Ishikawa (cell line): ENCODE results near the gene PLIN4.

Source experiments
- CEBPB ChIP-seq: IDR thresholded peaks from 2 replicates; pipeline ENCODE4 v1.6.1; 2012
- CREB1 ChIP-seq: IDR thresholded peaks from 2 replicates; pipeline ENCODE4 v1.6.1; 2012; ENCODE audit warnings: low read depth
- EGR1 ChIP-seq: IDR thresholded peaks from 2 replicates; pipeline ENCODE4 v1.6.1; 2012
- EP300 ChIP-seq: IDR thresholded peaks from 2 replicates; pipeline ENCODE4 v1.6.1; 2012; ENCODE audit warnings: borderline replicate concordance
- FOXM1 ChIP-seq: IDR thresholded peaks from 2 replicates; pipeline ENCODE4 v1.6.1; 2012; ENCODE audit warnings: low read depth, borderline replicate concordance
- NFIC ChIP-seq: IDR thresholded peaks from 2 replicates; pipeline ENCODE4 v1.6.1; 2012
- RAD21 ChIP-seq: IDR thresholded peaks from 2 replicates; pipeline ENCODE4 v1.6.1; 2012; ENCODE audit warnings: low read depth
- TAF1 ChIP-seq: IDR thresholded peaks from 2 replicates; pipeline ENCODE4 v1.6.1; 2012; ENCODE audit warnings: low read depth, mild to moderate bottlenecking
- TCF12 ChIP-seq: IDR thresholded peaks from 2 replicates; pipeline ENCODE4 v1.6.1; 2012; ENCODE audit warnings: low read depth
- TEAD4 ChIP-seq: IDR thresholded peaks from 2 replicates; pipeline ENCODE4 v1.6.1; 2012
- YY1 ChIP-seq: IDR thresholded peaks from 2 replicates; pipeline ENCODE4 v1.6.1; 2012; ENCODE audit warnings: low read depth
- ZBTB7A ChIP-seq: IDR thresholded peaks from 2 replicates; pipeline ENCODE4 v1.6.1; 2012; ENCODE audit warnings: low read depth
- TF ChIP-seq, protein P1 (sequence below): IDR thresholded peaks from 2 replicates; pipeline ENCODE4 v1.6.1; 2012
- TF ChIP-seq, protein P2 (sequence below): IDR thresholded peaks from 2 replicates; pipeline ENCODE4 v1.6.1; 2012
- TF ChIP-seq, protein P3 (sequence below): IDR thresholded peaks from 2 replicates; pipeline ENCODE4 v1.6.1; 2012; ENCODE audit warnings: low read depth, mild to moderate bottlenecking

Gene PLIN4

DNA sequence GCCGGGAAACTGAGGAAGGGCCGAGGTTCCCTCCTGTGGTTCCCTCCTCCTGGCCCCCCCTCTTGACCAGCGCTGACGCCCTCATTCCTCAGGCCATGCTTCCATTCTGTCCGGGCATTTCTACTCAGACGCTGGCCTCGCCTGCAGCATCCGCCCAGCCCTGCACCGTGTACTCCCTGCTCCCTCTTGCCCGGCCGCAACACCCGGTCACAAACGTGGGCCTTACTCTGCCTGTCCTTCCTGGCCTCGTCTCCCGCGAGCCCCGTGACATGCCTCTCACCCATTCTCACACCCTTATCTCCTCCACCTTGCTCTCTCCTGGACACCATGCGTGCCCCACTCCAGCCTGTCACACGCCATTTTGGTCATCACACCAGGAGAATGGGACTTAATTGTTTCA is 34.9 kb downstream of the PLIN4 start:
- TF ChIP-seq, protein P1, sequence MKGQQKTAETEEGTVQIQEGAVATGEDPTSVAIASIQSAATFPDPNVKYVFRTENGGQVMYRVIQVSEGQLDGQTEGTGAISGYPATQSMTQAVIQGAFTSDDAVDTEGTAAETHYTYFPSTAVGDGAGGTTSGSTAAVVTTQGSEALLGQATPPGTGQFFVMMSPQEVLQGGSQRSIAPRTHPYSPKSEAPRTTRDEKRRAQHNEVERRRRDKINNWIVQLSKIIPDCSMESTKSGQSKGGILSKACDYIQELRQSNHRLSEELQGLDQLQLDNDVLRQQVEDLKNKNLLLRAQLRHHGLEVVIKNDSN: no peak
- no peak for TF ChIP-seq TCF12
- no peak for TF ChIP-seq NFIC
- no peak for TF ChIP-seq EP300
- TF ChIP-seq, protein P2, sequence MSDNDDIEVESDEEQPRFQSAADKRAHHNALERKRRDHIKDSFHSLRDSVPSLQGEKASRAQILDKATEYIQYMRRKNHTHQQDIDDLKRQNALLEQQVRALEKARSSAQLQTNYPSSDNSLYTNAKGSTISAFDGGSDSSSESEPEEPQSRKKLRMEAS: no peak
- TF ChIP-seq YY1: no peak
- no peak for TF ChIP-seq TAF1
- no peak for TF ChIP-seq CEBPB
- TF ChIP-seq ZBTB7A: no peak
- TF ChIP-seq, protein P3, sequence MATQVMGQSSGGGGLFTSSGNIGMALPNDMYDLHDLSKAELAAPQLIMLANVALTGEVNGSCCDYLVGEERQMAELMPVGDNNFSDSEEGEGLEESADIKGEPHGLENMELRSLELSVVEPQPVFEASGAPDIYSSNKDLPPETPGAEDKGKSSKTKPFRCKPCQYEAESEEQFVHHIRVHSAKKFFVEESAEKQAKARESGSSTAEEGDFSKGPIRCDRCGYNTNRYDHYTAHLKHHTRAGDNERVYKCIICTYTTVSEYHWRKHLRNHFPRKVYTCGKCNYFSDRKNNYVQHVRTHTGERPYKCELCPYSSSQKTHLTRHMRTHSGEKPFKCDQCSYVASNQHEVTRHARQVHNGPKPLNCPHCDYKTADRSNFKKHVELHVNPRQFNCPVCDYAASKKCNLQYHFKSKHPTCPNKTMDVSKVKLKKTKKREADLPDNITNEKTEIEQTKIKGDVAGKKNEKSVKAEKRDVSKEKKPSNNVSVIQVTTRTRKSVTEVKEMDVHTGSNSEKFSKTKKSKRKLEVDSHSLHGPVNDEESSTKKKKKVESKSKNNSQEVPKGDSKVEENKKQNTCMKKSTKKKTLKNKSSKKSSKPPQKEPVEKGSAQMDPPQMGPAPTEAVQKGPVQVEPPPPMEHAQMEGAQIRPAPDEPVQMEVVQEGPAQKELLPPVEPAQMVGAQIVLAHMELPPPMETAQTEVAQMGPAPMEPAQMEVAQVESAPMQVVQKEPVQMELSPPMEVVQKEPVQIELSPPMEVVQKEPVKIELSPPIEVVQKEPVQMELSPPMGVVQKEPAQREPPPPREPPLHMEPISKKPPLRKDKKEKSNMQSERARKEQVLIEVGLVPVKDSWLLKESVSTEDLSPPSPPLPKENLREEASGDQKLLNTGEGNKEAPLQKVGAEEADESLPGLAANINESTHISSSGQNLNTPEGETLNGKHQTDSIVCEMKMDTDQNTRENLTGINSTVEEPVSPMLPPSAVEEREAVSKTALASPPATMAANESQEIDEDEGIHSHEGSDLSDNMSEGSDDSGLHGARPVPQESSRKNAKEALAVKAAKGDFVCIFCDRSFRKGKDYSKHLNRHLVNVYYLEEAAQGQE: no peak
- no peak for TF ChIP-seq TEAD4

DNA sequence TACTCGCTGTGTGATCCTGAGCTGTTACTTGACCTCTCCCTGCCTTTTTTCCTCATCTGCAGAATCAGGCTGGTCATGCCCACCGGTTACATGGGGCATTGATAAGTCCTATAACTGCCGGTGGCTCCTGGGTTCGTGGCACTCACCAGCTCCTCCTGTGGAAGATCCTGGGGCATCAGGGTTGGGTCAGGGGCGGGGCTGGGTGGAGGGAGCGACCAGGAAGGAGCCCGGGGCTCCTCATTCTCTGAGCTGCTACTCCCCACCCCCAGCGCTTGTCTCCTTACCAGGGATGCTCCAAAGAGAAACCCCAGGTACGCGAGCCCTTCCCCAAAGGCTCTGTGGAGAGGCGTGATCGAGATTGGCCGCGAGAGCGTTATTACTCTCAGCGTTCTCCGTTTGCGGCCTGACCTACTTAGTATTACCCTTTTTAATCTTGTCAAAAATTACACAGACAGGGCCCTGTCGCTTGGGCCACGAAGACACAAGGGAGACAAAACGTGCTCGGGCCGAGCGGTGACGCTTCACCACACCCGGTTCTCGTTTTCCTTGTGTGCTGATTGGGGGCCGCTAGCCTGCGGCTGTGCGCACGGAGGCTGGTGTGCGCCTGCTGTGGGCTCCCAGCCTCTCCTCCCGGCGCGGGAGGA is 35.4 kb downstream of the PLIN4 start:
- no peak for TF ChIP-seq NFIC
- TF ChIP-seq, protein P3: no peak
- TF ChIP-seq YY1: no peak
- TF ChIP-seq EP300: no peak
- no peak for TF ChIP-seq RAD21
- TF ChIP-seq ZBTB7A: no peak
- TF ChIP-seq TAF1: no peak
- no peak for TF ChIP-seq TEAD4
- TF ChIP-seq FOXM1: no peak
- TF ChIP-seq, protein P1: no peak
- TF ChIP-seq, protein P2: no peak
- TF ChIP-seq CREB1: no peak
- TF ChIP-seq CEBPB: no peak
- TF ChIP-seq EGR1: no peak
- no peak for TF ChIP-seq TCF12

DNA sequence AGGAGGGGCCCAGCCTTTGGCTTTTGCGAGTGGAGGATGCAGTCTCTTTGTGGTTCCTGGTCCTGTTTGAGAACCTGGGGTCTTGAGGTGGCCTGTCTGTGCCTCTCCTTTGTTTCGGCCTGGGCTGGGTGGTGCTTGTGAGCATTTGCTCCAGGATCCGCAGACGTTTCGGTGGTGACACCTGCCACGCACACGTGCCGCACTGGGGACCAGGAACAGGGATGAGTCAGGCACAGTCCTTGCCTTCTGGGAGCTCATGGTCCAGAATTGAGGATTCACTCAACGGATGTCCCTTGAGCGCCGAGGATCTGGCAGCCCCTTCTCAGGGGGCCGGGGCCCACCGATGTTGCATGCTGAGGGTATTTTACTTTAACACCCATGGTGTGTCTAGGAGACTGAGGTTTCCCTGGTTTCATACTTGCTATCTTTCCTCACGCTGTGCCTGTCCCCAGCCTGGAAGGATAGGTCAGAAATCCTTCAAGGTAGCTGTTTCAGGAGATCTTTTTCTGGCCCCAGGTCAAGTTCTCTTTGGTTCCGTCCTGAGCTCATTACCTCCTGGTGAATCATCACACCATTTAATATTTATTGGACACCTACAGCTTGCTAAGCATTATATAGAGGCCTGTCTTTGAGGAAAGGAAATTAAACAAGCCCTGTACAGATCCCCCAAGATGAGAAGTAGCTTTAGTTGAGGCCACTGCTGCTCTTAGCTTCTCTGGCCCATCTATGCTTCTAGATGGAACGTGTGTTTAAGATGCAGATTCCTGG is 41.1 kb downstream of the PLIN4 start:
- no peak for TF ChIP-seq TEAD4
- TF ChIP-seq RAD21: no peak
- no peak for TF ChIP-seq ZBTB7A
- no peak for TF ChIP-seq FOXM1
- TF ChIP-seq TCF12: no peak
- TF ChIP-seq, protein P2: no peak
- TF ChIP-seq EP300: no peak

DNA sequence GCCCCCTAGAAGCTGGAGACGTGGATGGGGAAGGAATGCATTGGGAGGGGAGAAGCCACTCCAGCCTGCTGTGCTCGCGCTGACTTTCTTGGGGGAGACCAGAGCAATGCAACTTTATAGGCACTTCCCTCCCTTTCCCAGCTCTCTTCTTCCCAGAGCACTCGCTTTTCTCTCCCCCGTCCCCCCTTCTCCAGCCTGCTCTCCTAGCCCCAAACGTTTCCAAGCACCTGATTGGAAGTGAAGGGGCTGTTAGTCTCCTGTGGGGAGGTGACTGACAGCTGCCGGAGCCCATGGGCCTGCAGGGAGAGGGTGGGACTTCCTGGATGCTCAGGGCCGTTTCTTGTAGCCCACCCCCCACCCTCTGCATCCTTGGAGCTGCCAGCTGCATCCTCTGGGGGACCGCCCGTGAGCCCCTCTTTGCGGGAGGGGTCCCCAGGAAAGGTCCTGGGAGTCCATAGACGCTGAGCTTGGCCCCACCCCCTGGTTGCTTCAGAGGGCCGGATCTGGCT is 43.7 kb downstream of the PLIN4 start:
- TF ChIP-seq EGR1 (no peak), NFIC (no peak), EP300 (no peak), FOXM1 (no peak), YY1 (no peak), CEBPB (no peak), TCF12 (no peak), TAF1 (no peak), TEAD4 (no peak), RAD21 (no peak), ZBTB7A (no peak), CREB1 (no peak)
- TF ChIP-seq, protein P2: no peak
- TF ChIP-seq, protein P1: no peak
- TF ChIP-seq, protein P3: no peak
